Measurements from ENCODE around the gene GPATCH11. TPM values are rescaled to one million over a fixed set of nuclear protein-coding genes. Genes with fewer than 3 reads are reported as not detected.
A peak's percentile ranks its signal among the peaks of the same experiment; 100 is the strongest.

GPATCH11 gene
- polyA plus RNA-seq, 3 donors = 3.1 to 5.7 (median 3.8) TPM

- no peaks in the 10 kb centered on the region for H3K27me3 Mint-ChIP-seq (ENCODE audit: low read depth in 3 of 3)
- Histone ChIP-seq H3K4me2 (replicated peaks; ENCODE audit: extremely low read depth, low read length, poor library complexity, severe bottlenecking) (no peak overlapping the region), H3K4me3 (replicated peaks in 1 of 3; ENCODE audit: low read depth in 2 of 3, low read length in 3 of 3) (no peak overlapping the region), H2AFZ (ENCODE audit: insufficient read depth, low read depth, low read length, poor library complexity, severe bottlenecking) (no peak overlapping the region), H3K4me1 (ENCODE audit: control insufficient read depth in 1 of 2, insufficient read depth in 2 of 2, low read length in 2 of 2) (no peaks in the 10 kb centered on the region), H3K27ac (ENCODE audit: low read depth in 1 of 2, low read length in 2 of 2) (no peak overlapping the region), H3K27me3 (ENCODE audit: control insufficient read depth in 2 of 2, insufficient read depth in 2 of 2, low read length in 2 of 2) (no peaks in the 10 kb centered on the region), H3K9ac (ENCODE audit: insufficient read depth, low read length, poor library complexity, severe bottlenecking) (no peak overlapping the region), H4K20me1 (ENCODE audit: insufficient read depth, low read length) (no peaks in the 10 kb centered on the region), H3K79me2 (ENCODE audit: insufficient read depth, low read length) (no peaks in the 10 kb centered on the region), H3K9me3 (replicated peaks in 1 of 2; ENCODE audit: control insufficient read depth in 1 of 2, insufficient read depth in 1 of 2, low read length in 2 of 2) (no peaks in the 10 kb centered on the region), H3K36me3 (replicated peaks in 1 of 2; ENCODE audit: control insufficient read depth in 1 of 2, insufficient read depth in 2 of 2, low read length in 2 of 2) (peaks cover 60 to 88% of the 10 kb centered on the region in 2 donors)
- 70% methylated on average over 2 of the region's 2 CpGs for WGBS (ENCODE audit: insufficient coverage)
- no peak for TF ChIP-seq CTCF (IDR thresholded peaks at IDR 0.05)
- H3K36me3 Mint-ChIP-seq = peaks cover 63 to 82% of the 10 kb centered on the region in 2 donors
- no peaks in the 10 kb centered on the region for H3K9me3 Mint-ChIP-seq
- no peak overlapping the region for H3K4me3 Mint-ChIP-seq
- intact Hi-C loops (cut with micrococcal nuclease) = no loop called here
- H3K27ac Mint-ChIP-seq = no peak overlapping the region
- no peaks in the 10 kb centered on the region for H3K4me1 Mint-ChIP-seq
- DNase-seq = no peak
Observed at GRCh38 chr2:37111958-37112357, 27.6 kb downstream of the GPATCH11 start.

- Mint-ChIP-seq H3K36me3 (peaks cover 60 to 85% of the 10 kb centered on the region in 2 donors), H3K4me1 (no peaks in the 10 kb centered on the region), H3K27ac (peak overlapping the region in 2 of 7 donors; percentile 8 to 13), H3K4me3 (no peak overlapping the region), H3K27me3 (ENCODE audit: low read depth in 3 of 3) (no peaks in the 10 kb centered on the region), H3K9me3 (peaks cover 0 to 2% (median 0%) of the 10 kb centered on the region in 7 donors)
- no peak for DNase-seq
- H3K9me3 ChIP-seq (replicated peaks in 1 of 2; ENCODE audit: control insufficient read depth in 1 of 2, insufficient read depth in 1 of 2, low read length in 2 of 2) = no peaks in the 10 kb centered on the region
- H3K27ac ChIP-seq (ENCODE audit: low read depth in 1 of 2, low read length in 2 of 2) = peak overlapping the region in 1 of 2 donors; percentile 5
- no peak for TF ChIP-seq CTCF (IDR thresholded peaks at IDR 0.05)
- no peaks in the 10 kb centered on the region for H3K4me1 ChIP-seq (ENCODE audit: control insufficient read depth in 1 of 2, insufficient read depth in 2 of 2, low read length in 2 of 2)
- no peak overlapping the region for H3K9ac ChIP-seq (ENCODE audit: insufficient read depth, low read length, poor library complexity, severe bottlenecking)
- WGBS (ENCODE audit: insufficient coverage) = no CpG with 5 or more reads among the region's 1 CpG
- H3K79me2 ChIP-seq (ENCODE audit: insufficient read depth, low read length) = no peaks in the 10 kb centered on the region
- H3K4me3 ChIP-seq (replicated peaks in 1 of 3; ENCODE audit: low read depth in 2 of 3, low read length in 3 of 3) = no peak overlapping the region
- H4K20me1 ChIP-seq (ENCODE audit: insufficient read depth, low read length) = no peaks in the 10 kb centered on the region
- peaks cover 67 to 80% of the 10 kb centered on the region in 2 donors for H3K36me3 ChIP-seq (replicated peaks in 1 of 2; ENCODE audit: control insufficient read depth in 1 of 2, insufficient read depth in 2 of 2, low read length in 2 of 2)
- intact Hi-C loops (cut with micrococcal nuclease) = no loop called here
- no peak overlapping the region for H3K4me2 ChIP-seq (replicated peaks; ENCODE audit: extremely low read depth, low read length, poor library complexity, severe bottlenecking)
- no peaks in the 10 kb centered on the region for H3K27me3 ChIP-seq (ENCODE audit: control insufficient read depth in 2 of 2, insufficient read depth in 2 of 2, low read length in 2 of 2)
- H2AFZ ChIP-seq (ENCODE audit: insufficient read depth, low read depth, low read length, poor library complexity, severe bottlenecking) = no peak overlapping the region
Observed at GRCh38 chr2:37117566-37117965, 33.2 kb downstream of the GPATCH11 start.
